Body of pancreas (tissue), 4 donors: ENCODE results near the gene ATP2B2.

ENCODE experiments used
- CTCF ChIP-seq, 7 experiments: fragments of 450-650 bp in 4 of 7; fragments of 200-600 bp in 3 of 7; sonication (generic) in 3 of 7; IDR thresholded peaks; one replicate each; pipeline ENCODE4 v1.5.1; 2016 to 2019; ENCODE audit warnings: antibody characterized with exemption in 7 of 7
- POLR2A ChIP-seq, 3 donors: fragments of 450-650 bp; IDR thresholded peaks; one replicate each; pipeline ENCODE4 v1.6.1; 2016; ENCODE audit warnings: antibody characterized with exemption in 3 of 3, mild to moderate bottlenecking in 2 of 3

GRCh38 chr3:10278501-10278900, 226.9 kb downstream of the ATP2B2 start:
- no peak for TF ChIP-seq CTCF (IDR thresholded peaks at IDR 0.05)
- no peak for TF ChIP-seq POLR2A (IDR thresholded peaks at IDR 0.05)
